PC-9 (cell line): ENCODE data around the gene HABP4.

Experiments
- EZH2 ChIP-seq: fragments of 200-600 bp; sonication (generic); IDR thresholded peaks from 2 replicates; pipeline ENCODE4 v1.8.0; 2017; ENCODE audit warnings: antibody characterized with exemption, low read depth
- TF ChIP-seq, protein P1 (sequence below): fragments of 200-600 bp; sonication (generic); conservative IDR thresholded peaks from 2 replicates; pipeline ENCODE4 v1.6.1; 2017; ENCODE audit warnings: mixed run types, antibody characterized with exemption, mild to moderate bottlenecking, moderate library complexity

DNA sequence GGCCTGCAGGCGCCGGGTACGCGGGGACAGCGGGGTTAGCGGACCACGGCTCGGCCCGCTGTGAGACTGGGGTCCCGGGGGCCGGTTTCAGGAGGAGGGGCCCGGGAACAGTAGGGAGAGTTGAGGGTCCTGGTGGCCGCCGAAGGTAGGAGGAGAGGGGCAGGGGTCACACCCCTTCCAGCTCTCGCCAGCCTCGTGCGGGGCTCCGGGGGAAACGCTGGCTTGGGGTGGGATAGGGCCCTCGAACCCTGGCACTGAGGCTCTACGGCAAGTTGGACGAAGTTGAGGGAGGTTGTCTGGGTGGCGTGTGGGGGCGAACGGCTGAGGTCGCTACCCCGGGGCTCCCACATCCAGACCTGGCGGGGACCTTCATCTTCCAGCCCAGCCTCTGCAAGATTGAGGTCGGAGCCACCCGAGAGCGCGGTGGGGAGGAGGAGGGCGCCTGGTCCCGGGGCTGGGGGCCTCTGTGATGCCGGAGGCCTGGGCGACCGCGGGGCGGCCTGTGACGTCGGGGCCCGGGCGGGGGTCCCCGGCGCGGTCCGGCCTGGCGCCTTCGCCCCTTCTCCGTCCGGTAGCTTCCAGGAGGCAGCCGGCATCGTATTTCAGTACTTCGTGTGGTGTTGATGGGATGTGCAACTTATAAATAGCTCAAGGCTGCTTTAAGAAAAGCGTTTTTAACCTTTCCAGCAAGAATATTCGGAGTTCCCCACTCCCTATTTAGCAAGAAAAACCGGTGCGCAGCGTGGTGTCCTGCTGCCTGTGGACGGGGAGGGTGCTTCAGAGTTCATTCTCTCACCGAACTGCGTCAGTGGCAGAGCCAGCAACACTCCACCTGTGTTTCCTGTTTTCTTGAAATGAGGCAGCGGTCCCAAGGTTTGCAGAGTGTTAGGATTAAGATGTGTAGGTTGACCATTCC lies 902 bp downstream of the HABP4 start:
- TF ChIP-seq EZH2 = no peak
- TF ChIP-seq, protein P1, sequence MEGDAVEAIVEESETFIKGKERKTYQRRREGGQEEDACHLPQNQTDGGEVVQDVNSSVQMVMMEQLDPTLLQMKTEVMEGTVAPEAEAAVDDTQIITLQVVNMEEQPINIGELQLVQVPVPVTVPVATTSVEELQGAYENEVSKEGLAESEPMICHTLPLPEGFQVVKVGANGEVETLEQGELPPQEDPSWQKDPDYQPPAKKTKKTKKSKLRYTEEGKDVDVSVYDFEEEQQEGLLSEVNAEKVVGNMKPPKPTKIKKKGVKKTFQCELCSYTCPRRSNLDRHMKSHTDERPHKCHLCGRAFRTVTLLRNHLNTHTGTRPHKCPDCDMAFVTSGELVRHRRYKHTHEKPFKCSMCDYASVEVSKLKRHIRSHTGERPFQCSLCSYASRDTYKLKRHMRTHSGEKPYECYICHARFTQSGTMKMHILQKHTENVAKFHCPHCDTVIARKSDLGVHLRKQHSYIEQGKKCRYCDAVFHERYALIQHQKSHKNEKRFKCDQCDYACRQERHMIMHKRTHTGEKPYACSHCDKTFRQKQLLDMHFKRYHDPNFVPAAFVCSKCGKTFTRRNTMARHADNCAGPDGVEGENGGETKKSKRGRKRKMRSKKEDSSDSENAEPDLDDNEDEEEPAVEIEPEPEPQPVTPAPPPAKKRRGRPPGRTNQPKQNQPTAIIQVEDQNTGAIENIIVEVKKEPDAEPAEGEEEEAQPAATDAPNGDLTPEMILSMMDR = no peak
